ENCODE data around the gene CALML3.

- TF ChIP-seq POLR2AphosphoS5 (IDR thresholded peaks at IDR 0.05), result no peak
- TF ChIP-seq CTCF (IDR thresholded peaks at IDR 0.05), result no peak
Observed at GRCh38 chr10:5492322-5492855, 32.4 kb upstream of the CALML3 start.

Data from stomach (tissue), 4 donors.